GM18907 (cell line): ENCODE data around the gene LYSMD2.

Experiments used
- ATAC-seq: cut with Tn5 transposase; IDR thresholded peaks from one replicate; pipeline ENCODE4 v1.9.1; 2021; ENCODE audit warnings: mild to moderate bottlenecking, moderate library complexity; ENCODE audit not compliant: unreplicated experiment

The LYSMD2 gene

GRCh38 chr15:51752888-51753287 lies 15.4 kb upstream of the LYSMD2 start:
- no peak for ATAC-seq

DNA sequence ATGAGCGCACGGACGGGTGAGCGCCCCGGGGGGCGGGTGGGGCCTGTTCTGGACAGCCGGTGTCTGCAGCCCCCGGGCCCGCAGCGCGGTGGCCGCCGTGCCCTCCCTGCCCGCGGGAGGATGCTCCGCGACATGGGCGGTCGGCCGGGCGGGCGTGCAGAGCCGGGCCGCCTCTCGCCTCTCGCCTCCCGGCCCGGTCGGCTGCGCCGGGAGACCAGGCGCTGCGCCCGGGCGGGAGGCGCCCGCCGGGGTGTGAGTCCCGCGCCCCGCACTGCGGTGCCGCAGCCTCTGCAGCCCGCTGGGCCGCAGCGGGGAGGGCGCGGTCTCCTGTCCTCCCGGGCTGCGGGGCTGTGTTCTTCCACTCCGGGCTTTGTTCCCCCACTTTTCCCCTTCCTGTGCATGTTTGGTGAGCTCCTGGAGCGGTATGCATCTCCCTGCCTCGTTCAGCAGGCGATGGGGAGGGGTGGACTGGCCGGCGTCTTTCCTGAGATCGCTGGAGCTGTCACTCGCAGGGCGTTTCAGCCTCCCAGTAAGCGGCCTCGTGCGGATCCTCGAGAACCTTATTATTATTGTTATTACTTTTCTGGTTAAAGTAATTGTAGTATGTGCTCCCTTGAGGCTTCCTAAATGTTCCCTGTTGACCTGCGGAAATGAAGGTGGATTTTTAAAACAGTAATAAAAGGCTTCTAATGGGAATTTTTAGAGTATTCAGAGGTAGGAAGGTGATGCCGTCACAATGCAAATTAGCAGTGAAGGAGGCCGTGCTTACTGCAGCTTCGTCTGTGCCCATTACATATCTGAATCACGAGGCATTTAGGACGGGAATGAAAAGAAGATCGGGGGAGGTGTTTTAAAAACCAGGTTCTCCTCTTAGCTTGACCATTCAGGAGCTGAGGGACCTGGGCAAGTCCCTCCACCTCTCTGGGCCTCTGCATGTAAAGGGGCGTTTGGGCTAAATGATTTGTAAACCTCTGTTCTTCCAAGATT lies 14.5 kb upstream of the LYSMD2 start:
- ATAC-seq: peak; percentile 45

GRCh38 chr15:51750792-51751696 lies 13.6 kb upstream of the LYSMD2 start, which contains the start of gene TMOD2:
TMOD2 (plus strand) TSS chr15:51751597; CDS start chr15:51766442, 14,845 bp downstream.
- peak; percentile 69 for ATAC-seq

DNA sequence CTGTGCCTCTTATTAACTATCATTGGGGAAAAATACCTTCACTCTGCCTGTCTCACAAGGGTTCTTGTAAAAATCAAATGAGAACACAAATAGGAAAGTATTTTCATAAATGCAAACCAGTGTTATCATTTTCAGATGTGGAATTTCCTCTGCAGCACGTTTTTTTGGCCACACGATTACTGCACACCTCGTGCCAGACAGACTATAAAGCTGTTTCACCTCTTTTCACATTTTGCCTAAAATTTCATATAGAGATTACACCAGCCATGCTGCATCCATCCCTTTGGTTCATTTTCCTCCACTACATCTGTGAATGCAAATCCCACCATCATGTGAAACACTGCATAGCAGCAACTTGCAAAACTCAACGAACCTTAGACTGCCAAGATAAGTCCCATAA lies 12.7 kb upstream of the LYSMD2 start:
- no peak for ATAC-seq

- no peak for ATAC-seq
Measured at GRCh38 chr15:51749307-51749706, 11.9 kb upstream of the LYSMD2 start.

GRCh38 chr15:51739061-51739712 lies 1.7 kb upstream of the LYSMD2 start:
- ATAC-seq: no peak

DNA sequence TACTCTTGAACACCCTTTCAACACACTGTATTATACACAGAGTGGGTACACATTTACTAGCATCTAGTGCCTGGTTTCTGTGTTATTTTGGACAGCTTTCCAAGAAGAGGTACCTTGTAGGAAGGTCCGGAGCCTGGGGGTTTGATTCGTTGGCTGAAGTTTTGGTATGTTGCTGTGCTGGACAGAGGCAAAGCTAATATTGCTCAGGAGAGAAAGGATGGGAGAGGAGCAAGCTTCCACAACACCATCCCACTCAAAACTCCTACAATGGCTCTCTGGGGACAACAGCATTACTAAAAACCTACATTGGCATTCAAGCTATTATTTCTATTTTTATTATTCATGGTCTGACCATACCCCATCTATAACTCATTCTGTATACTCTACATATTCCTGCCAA lies 1.1 kb upstream of the LYSMD2 start:
- ATAC-seq: no peak

DNA sequence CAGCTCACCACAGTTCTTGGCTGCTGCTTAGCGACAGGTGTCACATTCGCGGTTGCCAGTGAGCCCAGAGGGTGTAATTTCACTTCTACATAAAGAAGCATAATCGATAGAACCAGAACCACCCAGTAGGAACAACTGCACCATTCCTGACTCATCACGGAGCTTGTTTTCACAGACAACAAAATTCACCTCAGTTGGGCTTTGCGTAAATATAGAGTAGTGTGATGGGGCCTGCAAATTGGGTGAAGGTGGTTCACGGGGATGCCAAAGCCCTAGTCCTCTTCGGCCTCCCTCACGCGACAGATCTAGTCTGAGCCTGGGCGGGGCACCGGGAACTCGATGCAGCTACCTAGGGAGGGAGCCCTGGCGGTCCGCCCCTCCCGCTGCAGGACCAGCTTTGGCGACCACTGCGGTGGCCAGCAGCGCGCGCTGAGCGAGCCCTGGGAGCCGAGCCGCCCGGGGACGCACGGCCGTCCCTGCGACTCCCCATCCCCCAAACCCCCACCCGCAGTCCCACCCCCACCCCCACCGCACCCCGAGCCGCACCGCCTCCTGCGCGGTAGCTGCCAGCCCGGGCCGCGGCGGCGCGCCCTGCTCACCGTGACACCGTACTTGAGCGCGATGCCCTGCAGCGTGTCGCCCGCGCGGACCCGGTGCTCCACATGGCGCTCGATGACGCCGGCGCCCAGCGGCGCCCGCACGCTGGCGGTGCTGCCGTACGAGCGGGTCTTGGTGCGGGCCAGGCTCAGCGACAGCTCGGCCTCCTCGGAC lies 519 bp downstream of the LYSMD2 start:
- peak; percentile 40 for ATAC-seq

GRCh38 chr15:51736069-51736468 lies 1.4 kb downstream of the LYSMD2 start:
- peak; percentile 36 for ATAC-seq

GRCh38 chr15:51735228-51736010 lies 2.0 kb downstream of the LYSMD2 start:
- ATAC-seq: no peak

DNA sequence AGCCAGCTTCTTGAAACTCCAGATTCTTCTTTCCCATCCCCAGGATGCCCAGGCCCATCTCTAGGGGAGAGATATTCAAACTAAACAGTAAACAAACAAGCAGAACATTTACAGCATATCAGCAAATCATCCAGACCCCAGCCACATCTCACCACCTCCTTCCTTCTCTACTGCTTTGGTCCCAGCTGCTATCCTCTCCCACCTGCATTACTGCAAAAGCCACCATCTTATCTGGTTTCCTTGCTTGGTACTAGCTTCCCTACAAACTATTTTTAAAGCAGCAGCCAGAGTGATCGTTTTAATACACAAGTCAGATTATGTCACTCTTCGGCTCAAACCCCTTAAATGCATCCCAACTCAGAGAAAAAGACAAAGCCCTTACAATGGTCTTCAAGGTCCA lies 4.8 kb downstream of the LYSMD2 start:
- no peak for ATAC-seq

DNA sequence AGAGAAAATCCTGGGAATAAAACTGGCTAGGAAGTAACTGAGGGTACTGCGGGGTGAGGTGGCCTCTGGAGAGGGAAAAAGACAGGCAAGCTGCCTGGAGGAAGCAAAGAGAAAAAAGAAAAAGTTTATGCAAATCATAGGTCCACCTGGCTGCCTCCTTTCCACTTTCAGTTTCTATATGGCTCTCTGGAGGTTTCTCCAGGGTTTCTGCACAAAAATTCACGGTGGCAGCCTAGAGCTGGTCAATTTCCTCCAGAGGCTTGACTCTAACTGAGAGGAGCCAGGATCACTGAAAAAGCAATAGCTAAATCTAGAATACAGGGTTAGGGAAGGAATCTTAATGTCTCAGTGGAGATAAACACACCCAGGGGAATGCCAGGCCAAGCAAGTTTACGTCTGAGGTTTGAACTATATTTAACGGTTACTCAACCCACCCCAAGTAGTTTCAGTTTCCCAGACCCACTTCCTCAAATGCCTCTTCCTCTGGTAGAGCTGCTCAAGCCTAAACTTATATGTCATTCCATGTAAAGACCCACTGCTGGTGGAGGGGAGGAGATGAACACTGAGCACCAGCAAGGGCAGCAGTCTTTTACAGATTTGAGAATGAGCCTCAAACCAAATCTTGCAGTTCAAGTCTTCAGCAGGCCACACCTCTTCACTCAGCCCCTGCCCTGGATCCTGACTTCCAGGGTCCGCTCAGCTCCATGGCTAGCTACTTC lies 5.7 kb downstream of the LYSMD2 start:
- ATAC-seq: peak; percentile 60

DNA sequence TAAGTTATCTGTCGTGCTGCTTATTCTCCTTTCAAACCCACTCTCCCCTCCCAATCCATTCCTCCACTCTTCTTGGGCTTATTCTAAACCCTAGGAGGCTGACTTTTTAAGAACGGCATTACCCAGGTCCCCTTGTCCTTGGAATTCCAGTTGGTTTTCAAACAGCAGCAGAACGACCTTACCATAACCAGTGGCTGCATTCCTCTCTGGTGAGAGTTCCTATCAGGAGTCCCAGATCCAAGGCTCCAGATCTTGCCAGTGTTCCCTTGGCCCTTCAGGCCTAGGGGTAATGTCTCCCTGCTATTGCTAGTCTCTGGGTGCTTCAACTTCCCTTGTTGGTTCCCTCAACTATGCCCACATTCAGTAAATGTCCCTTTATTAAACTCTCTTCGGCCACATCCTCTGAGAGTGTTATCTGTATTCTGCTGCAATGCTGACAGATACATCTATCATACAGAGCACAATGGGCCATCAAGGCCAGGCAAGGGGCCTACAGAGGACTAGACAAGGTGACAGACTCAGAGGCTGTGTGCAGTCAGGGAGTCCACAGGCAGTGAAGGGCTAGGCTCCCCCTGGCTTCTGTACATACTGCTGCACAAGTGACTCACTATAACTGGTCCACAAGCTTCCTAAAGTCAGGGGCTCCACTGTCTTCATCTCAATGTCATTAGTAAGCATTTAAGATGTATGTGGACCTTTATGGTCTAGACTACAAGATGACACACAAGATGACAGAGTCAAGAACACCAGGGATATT lies 10.1 kb downstream of the LYSMD2 start:
- no peak for ATAC-seq

GRCh38 chr15:51726302-51727073 lies 11.0 kb downstream of the LYSMD2 start:
- peak; percentile 86 for ATAC-seq

DNA sequence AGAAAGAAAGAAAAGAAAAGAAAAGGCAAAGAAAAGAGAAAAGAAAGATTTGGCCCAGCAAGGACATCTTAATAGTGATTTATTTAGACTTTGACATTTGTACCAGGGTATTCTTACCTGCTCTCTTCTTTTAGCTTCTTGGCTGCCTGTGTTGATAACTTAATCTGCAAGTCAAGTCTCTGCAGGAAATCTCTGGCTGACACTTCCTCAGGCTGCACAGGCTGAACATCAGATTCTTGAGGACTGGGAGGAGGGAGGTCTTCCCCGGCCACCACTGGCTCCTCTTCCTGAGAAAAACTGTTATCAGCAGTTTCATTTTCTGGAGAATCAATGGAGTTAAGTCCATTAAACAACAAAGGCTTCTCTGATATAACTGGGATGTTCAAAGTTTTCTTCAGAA lies 12.8 kb downstream of the LYSMD2 start:
- ATAC-seq: no peak

- no peak for ATAC-seq
Measured at GRCh38 chr15:51724199-51724598, 13.3 kb downstream of the LYSMD2 start.
